ENCODE measurements around the gene NPBWR2. TPM values are rescaled to one million over a fixed set of nuclear protein-coding genes. Genes with fewer than 3 reads are reported as not detected.
A peak's percentile ranks its signal among the peaks of the same experiment; 100 is the strongest.

Gene NPBWR2
- total and polyA plus RNA-seq, 9 of the 15 experiments (the other 6 are each of a cell fraction or from before 2014, with no cell fraction given): not detected

- TF ChIP-seq BHLHE40 (IDR thresholded peaks at IDR 0.05; ENCODE audit: low read length): peak; percentile 40; the same call in 1 of the 2 replicates
- TF ChIP-seq BRD4 (IDR thresholded peaks at IDR 0.05): no peak
- TF ChIP-seq TCF3 (CRISPR knock-in tag; IDR thresholded peaks at IDR 0.05): no peak
- peak in 1 of 2 experiments; percentile 41; a peak in 2 of 4 replicates for TF ChIP-seq RAD21 (CRISPR knock-in tag; conservative IDR thresholded peaks at IDR 0.05 in 1 of 2, IDR thresholded peaks at IDR 0.05 in 1 of 2)
- peak; percentile 54; the same call in 1 of the 2 replicates for TF ChIP-seq ZBTB7A (IDR thresholded peaks at IDR 0.05; ENCODE audit: borderline replicate concordance, control insufficient read depth, low read depth, low read length)
- TF ChIP-seq USF2 (CRISPR knock-in tag; IDR thresholded peaks at IDR 0.05): peak; percentile 34; the same call in 1 of the 2 replicates
- TF ChIP-seq, protein P1, sequence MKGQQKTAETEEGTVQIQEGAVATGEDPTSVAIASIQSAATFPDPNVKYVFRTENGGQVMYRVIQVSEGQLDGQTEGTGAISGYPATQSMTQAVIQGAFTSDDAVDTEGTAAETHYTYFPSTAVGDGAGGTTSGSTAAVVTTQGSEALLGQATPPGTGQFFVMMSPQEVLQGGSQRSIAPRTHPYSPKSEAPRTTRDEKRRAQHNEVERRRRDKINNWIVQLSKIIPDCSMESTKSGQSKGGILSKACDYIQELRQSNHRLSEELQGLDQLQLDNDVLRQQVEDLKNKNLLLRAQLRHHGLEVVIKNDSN (CRISPR knock-in tag; IDR thresholded peaks at IDR 0.05): peak; percentile 80
- TF ChIP-seq, protein P2, sequence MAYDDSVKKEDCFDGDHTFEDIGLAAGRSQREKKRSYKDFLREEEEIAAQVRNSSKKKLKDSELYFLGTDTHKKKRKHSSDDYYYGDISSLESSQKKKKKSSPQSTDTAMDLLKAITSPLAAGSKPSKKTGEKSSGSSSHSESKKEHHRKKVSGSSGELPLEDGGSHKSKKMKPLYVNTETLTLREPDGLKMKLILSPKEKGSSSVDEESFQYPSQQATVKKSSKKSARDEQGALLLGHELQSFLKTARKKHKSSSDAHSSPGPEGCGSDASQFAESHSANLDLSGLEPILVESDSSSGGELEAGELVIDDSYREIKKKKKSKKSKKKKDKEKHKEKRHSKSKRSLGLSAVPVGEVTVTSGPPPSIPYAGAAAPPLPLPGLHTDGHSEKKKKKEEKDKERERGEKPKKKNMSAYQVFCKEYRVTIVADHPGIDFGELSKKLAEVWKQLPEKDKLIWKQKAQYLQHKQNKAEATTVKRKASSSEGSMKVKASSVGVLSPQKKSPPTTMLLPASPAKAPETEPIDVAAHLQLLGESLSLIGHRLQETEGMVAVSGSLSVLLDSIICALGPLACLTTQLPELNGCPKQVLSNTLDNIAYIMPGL (CRISPR knock-in tag; IDR thresholded peaks at IDR 0.05): no peak
- TF ChIP-seq, protein P3, sequence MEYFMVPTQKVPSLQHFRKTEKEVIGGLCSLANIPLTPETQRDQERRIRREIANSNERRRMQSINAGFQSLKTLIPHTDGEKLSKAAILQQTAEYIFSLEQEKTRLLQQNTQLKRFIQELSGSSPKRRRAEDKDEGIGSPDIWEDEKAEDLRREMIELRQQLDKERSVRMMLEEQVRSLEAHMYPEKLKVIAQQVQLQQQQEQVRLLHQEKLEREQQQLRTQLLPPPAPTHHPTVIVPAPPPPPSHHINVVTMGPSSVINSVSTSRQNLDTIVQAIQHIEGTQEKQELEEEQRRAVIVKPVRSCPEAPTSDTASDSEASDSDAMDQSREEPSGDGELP (CRISPR knock-in tag; IDR thresholded peaks at IDR 0.05; ENCODE audit: borderline replicate concordance): peak; percentile 68; the same call in 1 of the 2 replicates
Observed at GRCh38 chr20:64069614-64070243, 37.6 kb downstream of the NPBWR2 start (continued).
